NB4 (cell line): Measurements from ENCODE around the gene FAHD2B.
"Not testable (repeated sequence)": the region's sequence is repeated elsewhere in the genome, so short reads cannot be mapped to it uniquely, and the experiment has no call there.

Source experiments
- POLR2A ChIP-seq: IDR thresholded peaks from 2 replicates; pipeline ENCODE4 v1.6.1; 2011; ENCODE audit warnings: mild to moderate bottlenecking; ENCODE audit not compliant: insufficient read length; ENCODE audit errors: extremely low read depth
- TF ChIP-seq, protein P1 (sequence below): IDR thresholded peaks from one replicate; pipeline ENCODE4 v1.5.1; 2012; ENCODE audit warnings: low read depth, low read length
- TF ChIP-seq, protein P2 (sequence below): IDR thresholded peaks from 2 replicates; pipeline ENCODE4 v1.6.1; 2011; ENCODE audit warnings: low read depth, low read length

DNA sequence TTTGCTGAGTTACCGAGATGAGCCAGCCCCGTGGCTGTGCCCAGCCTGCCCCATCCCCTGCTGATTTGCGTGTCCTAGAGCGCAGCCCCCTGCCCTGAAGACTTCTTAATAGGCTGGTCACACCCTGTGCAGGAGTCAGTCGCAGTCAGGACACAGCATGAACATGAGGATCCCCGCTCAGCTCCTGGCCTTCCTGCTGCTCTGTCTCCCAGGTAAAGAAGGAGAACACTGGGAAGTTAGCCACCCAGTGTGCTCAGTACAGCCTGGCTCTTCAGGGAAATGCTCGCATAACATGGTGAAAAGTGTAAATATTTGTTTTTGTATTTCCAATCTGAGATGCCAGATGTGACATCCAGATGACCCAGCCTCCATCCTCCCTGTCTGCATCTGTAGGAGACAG lies 34.9 kb downstream of the FAHD2B start:
- TF ChIP-seq, protein P1, sequence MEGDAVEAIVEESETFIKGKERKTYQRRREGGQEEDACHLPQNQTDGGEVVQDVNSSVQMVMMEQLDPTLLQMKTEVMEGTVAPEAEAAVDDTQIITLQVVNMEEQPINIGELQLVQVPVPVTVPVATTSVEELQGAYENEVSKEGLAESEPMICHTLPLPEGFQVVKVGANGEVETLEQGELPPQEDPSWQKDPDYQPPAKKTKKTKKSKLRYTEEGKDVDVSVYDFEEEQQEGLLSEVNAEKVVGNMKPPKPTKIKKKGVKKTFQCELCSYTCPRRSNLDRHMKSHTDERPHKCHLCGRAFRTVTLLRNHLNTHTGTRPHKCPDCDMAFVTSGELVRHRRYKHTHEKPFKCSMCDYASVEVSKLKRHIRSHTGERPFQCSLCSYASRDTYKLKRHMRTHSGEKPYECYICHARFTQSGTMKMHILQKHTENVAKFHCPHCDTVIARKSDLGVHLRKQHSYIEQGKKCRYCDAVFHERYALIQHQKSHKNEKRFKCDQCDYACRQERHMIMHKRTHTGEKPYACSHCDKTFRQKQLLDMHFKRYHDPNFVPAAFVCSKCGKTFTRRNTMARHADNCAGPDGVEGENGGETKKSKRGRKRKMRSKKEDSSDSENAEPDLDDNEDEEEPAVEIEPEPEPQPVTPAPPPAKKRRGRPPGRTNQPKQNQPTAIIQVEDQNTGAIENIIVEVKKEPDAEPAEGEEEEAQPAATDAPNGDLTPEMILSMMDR: not testable (repeated sequence)
- TF ChIP-seq POLR2A: not testable (repeated sequence)
- TF ChIP-seq, protein P2, sequence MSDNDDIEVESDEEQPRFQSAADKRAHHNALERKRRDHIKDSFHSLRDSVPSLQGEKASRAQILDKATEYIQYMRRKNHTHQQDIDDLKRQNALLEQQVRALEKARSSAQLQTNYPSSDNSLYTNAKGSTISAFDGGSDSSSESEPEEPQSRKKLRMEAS: not testable (repeated sequence)
